A673 (cell line): Measurements from ENCODE around the gene KCNV2. TPM values are rescaled to one million over a fixed set of nuclear protein-coding genes. Genes with fewer than 3 reads are reported as not detected.

Experiments used
- BruUV-seq: library from RNA; stranded (reverse); fragments of 400-500 nt; replicated peaks from 2 replicates; lab custom pipeline; 2021; lab: Mats Ljungman, UMichigan
- CTCF ChIA-PET: fragments of 300-600 bp; sonication (Branson Sonifier 250); formaldehyde crosslinking; loops from one replicate; lab custom pipeline; 2022; ENCODE audit warnings: antibody characterized with exemption; lab: Charles Lee
- POLR2A ChIA-PET: fragments of 300-600 bp; sonication (Branson Sonifier 250); formaldehyde crosslinking; loops from one replicate; lab custom pipeline; 2022; ENCODE audit warnings: antibody characterized with exemption; ENCODE audit not compliant: low non-redundant PET; lab: Charles Lee
- DNase-seq: peaks from one replicate; pipeline ENCODE4 v3.0.0-alpha.2; 2015; ENCODE audit warnings: low spot score
- H3K27ac ChIP-seq: fragments of 200-600 bp; sonication (generic); 2 replicates; pipeline ENCODE4 v1.5.1; 2016; ENCODE audit warnings: mixed run types, low read depth, mild to moderate bottlenecking, mixed read lengths, antibody characterized with exemption, low read length; ENCODE audit not compliant: poor library complexity, severe bottlenecking
- H3K27me3 ChIP-seq: fragments of 200-600 bp; sonication (generic); replicated peaks from 2 replicates; pipeline ENCODE4 v1.6.1; 2017; ENCODE audit warnings: mixed run types, low read depth, mild to moderate bottlenecking, mixed read lengths, antibody characterized with exemption, low read length; ENCODE audit not compliant: insufficient read depth, poor library complexity
- H3K36me3 ChIP-seq: fragments of 200-600 bp; sonication (generic); 2 replicates; pipeline ENCODE4 v1.6.1; 2016; ENCODE audit warnings: mixed run types, mild to moderate bottlenecking, mixed read lengths, antibody characterized with exemption, low read length; ENCODE audit not compliant: insufficient read depth, poor library complexity, severe bottlenecking
- H3K4me1 ChIP-seq: fragments of 200-600 bp; sonication (generic); 2 replicates; pipeline ENCODE4 v1.6.1; 2017; ENCODE audit warnings: mixed run types, mild to moderate bottlenecking, mixed read lengths, antibody characterized with exemption, low read length; ENCODE audit not compliant: insufficient read depth, poor library complexity, severe bottlenecking
- H3K4me3 ChIP-seq: fragments of 200-600 bp; sonication (generic); 2 replicates; pipeline ENCODE4 v1.5.1; 2016; ENCODE audit warnings: low read depth, mixed run types, mild to moderate bottlenecking, mixed read lengths, low read length; ENCODE audit not compliant: poor library complexity, severe bottlenecking
- H3K9me3 ChIP-seq: fragments of 200-600 bp; sonication (generic); 2 replicates; pipeline ENCODE4 v1.6.1; 2016; ENCODE audit warnings: mixed run types, low read depth, mild to moderate bottlenecking, mixed read lengths, antibody characterized with exemption, low read length; ENCODE audit not compliant: poor library complexity, severe bottlenecking
- CTCF ChIP-seq: fragments of 300-800, 200-600 bp; sonication (generic); conservative IDR thresholded peaks from 2 replicates; pipeline ENCODE4 v1.5.1; 2017; ENCODE audit warnings: low read depth, mild to moderate bottlenecking, antibody characterized with exemption, low read length, moderate library complexity, mixed read lengths
- EZH2 ChIP-seq: fragments of 200-600 bp; sonication (generic); IDR thresholded peaks from 2 replicates; pipeline ENCODE4 v1.6.1; 2017; ENCODE audit warnings: borderline replicate concordance, low read depth, mild to moderate bottlenecking, mixed read lengths, antibody characterized with exemption, low read length; ENCODE audit not compliant: poor library complexity, severe bottlenecking
- intact Hi-C: fragments of 100-400 bp; cut with micrococcal nuclease; formaldehyde crosslinking; loops from one replicate; pipeline ENCODE4 v1.10.0; 2022; ENCODE audit not compliant: unreplicated experiment
- total RNA-seq: library from RNA; stranded (reverse); gene quantifications from 2 replicates; pipeline ENCODE4 v1.2.3, GENCODE V29; 2021

KCNV2 gene
- total RNA-seq, 1 experiment from 2014 or later: not detected

- no peak for TF ChIP-seq EZH2
- no peak for TF ChIP-seq CTCF
- intact Hi-C loops: no loop called here
- Histone ChIP-seq H3K4me1 (no peaks in the 10 kb centered on the region), H3K9me3 (no peaks in the 10 kb centered on the region), H3K36me3 (no peaks in the 10 kb centered on the region), H3K27me3 (no peaks in the 10 kb centered on the region), H3K4me3 (no peak overlapping the region), H3K27ac (no peak overlapping the region)
- CTCF ChIA-PET: no interaction called here
- DNase-seq: no peak
- no TSS peak for BruUV-seq
- POLR2A ChIA-PET: no interaction called here
Measured at GRCh38 chr9:2711716-2712115, 5.6 kb upstream of the KCNV2 start.

DNA sequence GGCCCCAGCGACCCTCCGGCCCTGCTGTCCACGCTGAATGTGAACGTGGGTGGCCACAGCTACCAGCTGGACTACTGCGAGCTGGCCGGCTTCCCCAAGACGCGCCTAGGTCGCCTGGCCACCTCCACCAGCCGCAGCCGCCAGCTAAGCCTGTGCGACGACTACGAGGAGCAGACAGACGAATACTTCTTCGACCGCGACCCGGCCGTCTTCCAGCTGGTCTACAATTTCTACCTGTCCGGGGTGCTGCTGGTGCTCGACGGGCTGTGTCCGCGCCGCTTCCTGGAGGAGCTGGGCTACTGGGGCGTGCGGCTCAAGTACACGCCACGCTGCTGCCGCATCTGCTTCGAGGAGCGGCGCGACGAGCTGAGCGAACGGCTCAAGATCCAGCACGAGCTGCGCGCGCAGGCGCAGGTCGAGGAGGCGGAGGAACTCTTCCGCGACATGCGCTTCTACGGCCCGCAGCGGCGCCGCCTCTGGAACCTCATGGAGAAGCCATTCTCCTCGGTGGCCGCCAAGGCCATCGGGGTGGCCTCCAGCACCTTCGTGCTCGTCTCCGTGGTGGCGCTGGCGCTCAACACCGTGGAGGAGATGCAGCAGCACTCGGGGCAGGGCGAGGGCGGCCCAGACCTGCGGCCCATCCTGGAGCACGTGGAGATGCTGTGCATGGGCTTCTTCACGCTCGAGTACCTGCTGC, 839 bp downstream of the KCNV2 start:
- intact Hi-C loops: no loop called here
- ChIA-PET POLR2A (no interaction called here), CTCF (no interaction called here)
- no peaks in the 10 kb centered on the region for H3K36me3 ChIP-seq
- no peak overlapping the region for H3K4me3 ChIP-seq
- H3K4me1 ChIP-seq: no peaks in the 10 kb centered on the region
- no peaks in the 10 kb centered on the region for H3K27me3 ChIP-seq
- no peak for TF ChIP-seq CTCF
- no peak for TF ChIP-seq EZH2
- H3K9me3 ChIP-seq: no peaks in the 10 kb centered on the region
- no TSS peak for BruUV-seq
- DNase-seq: no peak
- no peak overlapping the region for H3K27ac ChIP-seq

- Histone ChIP-seq H3K4me1 (no peaks in the 10 kb centered on the region), H3K4me3 (no peak overlapping the region), H3K27me3 (no peaks in the 10 kb centered on the region), H3K36me3 (no peaks in the 10 kb centered on the region), H3K9me3 (no peaks in the 10 kb centered on the region), H3K27ac (no peak overlapping the region)
- no peak for DNase-seq
- TF ChIP-seq EZH2 (no peak), CTCF (no peak)
- intact Hi-C loops: no loop called here
- POLR2A ChIA-PET: no interaction called here
- CTCF ChIA-PET: no interaction called here
- no TSS peak for BruUV-seq
Measured at GRCh38 chr9:2718698-2719033, 1.4 kb downstream of the KCNV2 start.
